ENCODE results near the gene ETV6.

Gene ETV6

DNA sequence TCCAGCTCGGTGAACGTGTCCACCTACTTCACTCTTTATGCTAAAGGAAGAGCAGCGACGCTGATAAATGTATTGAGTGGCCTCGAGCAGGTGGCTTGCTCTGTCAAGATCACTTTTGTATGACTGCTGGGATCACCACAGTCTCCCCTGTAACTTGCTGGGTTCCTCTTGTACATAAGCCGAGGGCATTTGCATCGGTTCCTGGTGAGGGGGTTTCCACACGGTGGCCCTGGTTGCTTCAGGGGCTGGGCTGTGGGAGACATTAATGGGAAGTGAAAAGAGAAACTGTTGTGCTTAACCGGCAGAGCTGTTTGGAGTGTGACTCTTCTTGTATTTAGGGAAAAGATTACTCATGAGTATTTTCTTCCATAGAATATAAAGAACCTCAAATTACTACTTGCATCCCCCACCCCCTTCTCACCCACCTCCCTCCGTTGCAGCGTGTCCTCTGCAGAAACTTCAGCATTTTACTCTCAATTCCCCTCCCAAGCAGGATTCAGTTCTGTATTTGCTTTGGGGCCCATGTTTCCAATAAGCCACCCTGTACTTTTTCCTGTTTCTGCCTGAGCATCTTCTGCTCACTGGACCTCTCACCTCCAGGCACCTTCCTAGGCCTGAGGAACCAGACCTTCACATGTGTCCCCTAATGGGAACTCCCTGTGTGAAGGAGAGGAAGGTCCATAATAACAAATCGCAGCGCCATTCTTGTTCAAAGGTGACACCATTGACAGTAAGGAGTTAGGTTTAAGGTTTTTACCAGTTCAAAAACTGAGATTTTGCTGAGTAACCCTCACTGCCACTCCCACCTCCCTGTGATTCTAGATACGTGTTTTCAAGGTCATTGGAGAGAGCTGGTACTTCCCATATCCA, 187.0 kb downstream of the ETV6 start:
- DNase-seq = no peak

DNA sequence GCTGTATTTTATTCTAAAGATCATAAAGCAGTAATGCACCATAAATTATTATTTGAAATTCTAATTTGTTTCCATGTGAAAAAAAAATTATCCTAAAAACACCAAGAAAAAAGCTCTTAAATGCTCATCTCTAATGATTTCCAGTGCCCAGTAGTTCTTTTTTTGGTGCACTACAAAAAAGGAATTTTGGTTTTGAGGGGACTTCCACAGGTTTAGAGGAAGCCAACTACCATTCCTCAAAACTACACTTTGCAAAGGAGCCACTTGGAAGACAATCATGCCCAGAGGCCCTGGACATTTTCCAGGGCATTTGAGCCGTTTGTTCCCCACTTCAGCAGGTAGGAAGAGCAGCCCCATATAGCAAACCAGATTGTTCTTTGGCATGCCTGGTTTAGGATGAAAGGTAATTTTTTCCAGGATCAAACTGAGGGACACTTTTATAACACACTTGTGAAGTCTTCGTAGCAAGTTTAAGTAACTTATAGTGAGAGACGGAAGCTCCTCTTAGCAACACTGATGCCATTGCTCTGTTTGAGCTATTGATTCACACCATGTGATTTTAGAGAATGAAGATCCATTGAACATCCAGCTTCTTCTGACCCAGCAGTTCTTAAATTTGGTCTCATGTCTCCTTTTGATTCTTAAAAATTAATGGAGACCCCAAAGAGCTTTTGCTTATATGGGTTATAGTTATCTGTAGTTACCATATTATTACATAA, 187.9 kb downstream of the ETV6 start:
- DNase-seq = no peak

DNA sequence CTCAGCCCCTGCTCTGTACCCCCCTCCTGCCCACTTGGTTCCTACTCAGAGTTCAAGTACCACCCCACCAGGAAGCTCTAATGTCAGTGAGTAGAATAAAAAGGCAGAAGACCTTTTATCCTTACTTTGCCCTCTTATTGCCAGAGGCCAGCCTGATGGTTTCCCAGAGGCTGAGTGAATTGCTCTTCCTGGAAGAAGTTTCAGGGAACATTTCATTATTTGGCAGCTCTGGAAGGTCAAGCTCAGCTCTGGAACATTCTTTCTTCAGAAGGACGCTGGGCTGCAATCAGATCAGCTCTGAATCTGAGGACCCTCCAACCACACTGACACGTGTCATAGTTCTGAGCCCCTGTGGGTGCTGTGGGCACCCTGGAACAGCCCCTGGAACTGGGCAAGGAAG, 188.9 kb downstream of the ETV6 start:
- DNase-seq = no peak

DNA sequence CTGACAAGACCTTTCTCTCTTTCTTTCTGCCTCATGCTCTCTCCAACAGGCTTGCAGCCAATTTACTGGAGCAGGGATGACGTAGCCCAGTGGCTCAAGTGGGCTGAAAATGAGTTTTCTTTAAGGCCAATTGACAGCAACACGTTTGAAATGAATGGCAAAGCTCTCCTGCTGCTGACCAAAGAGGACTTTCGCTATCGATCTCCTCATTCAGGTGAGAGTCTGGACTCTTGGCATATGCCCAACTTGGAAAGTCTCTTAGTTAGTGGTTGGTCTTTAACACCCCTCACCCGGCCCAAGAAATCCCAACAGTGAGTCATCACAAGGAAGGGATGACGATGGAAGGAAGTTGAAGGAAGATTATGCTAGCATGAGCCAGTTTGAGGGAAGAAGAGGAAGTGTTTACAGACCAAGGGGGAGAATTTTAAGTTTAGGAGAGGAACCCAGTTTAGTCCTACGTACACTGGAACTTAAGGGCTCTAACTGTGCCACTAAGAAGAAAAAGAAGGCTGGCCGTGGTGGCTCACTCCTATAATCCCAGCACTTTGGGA, 189.7 kb downstream of the ETV6 start:
- no peak for DNase-seq

DNA sequence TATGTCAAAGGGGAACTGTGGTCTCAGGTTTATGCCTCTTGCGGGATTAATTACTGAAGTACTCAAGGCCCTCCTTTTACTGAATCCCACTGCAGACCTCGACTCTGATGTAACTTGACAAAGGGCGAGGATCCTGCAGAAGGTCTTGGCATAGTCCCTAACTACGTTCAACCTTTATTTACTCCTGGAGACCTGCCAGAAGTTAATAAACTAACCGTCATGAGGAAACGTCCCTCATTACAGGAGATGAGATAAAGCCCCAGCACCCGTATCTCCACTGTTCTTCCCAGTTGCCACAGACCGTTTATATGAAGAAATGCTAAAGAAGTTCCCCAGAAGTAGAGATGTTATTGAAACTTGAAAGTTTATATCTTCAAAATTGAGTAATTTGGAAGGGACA, 190.9 kb downstream of the ETV6 start:
- DNase-seq = no peak

DNA sequence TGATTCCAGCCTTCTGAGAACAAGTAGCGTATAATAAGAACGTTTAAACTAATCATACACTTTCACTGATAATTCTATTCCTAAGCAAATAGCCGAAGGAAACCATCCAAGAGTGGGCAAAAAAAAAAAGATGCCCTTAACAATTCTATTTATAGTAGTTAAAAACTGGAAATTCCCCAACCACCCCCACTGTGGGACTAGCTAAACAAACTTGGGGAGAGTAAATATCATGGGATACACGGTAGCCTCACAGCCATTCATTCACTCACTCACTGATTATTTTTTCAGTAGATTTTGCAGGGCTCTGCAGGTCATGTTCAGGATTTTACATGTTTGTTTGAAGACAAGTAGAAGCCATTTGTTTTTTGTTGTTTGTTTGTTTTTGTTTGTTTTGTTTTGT, 197.0 kb downstream of the ETV6 start:
- DNase-seq = no peak

DNA sequence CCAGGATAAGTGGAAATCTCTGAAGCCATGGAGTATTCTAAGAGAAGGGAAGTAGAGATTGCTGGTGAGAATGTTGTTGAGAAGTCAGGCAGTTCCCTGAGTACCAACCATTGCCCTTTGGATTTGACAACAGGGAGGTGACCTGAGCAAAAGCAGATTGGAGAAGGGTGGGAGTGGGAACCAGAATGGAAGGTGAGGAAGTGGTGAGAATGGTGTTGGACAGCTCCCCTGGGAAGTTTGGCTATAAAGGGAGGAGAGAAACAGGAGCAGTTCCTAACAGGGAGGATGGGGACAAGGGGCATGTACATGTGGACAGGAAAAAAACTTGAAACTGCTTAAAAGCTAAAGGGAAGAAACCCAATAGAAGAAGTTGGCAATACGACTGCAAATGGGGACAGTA, 198.1 kb downstream of the ETV6 start:
- no peak for DNase-seq

DNA sequence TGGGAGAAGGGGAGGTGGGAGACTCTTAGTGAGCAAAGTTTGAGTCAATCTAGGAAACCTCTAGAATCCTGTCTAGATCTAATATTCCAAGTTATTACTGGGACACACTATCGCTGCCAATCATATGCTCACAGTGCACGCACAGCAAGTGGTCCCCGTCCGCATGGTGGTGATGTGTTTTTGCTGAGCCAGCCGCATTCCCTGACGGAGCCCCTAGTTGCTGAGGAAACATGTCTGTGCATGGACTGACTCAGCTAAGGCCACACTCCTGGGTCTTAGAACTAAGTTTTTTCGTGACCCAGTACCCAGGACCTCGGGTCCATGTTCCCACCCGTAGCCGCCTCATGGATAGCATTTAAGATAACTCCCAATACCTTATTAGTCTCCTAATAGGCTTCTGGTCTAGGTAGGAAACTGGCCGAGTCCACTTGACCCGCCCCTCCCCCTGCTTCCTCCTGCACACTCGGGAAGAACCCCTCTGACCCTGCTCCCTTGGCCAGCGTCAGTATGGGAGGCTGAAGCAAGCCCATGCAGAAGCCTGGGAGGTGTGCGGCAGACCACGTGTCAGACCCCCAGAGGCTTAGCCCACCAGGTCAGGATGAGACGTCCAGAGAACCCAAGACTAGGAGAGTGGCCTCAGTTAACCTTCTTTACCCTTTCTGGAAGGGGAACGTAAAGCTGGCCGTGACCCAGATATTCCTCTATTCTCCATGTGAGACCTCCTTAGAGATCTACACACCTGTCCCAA, 200.5 kb downstream of the ETV6 start:
- no peak for DNase-seq

DNA sequence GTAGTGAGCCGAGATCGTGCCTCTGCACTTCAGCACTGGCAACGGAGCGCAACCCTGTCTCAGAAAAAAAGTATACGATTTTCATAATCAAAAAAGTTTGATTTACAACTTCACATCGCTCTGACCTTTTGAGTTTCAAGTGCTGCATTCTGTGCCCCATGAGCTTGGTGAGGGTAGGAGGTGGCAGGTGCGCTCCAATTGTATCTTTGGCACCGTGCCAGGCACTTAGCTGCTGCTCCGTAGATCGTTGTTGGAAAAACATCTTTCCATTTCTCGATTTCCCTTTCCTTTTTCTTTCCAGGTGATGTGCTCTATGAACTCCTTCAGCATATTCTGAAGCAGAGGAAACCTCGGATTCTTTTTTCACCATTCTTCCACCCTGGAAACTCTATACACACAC, 203.7 kb downstream of the ETV6 start:
- no peak for DNase-seq

DNA sequence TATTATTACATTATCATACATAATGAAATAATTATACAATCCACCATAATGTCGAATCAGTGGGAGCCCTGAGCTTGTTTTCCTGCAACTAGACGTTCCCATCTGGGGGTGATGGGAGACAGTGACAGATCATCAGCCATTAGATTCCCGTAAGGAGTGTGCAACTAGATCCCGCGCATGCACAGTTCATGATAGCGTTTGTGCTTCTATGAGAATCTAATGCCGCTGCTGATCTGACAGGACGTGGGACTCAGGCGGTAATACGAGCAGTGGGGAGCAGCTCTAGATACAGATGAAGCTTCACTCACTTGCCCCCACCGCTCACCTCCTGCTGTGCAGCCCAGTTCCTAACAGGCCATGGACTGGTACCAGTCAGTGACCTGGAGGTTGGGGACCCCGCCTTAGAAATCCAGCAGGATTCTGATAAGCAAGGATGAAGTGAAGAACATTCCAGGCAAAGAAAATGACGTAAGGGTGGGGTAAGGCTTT, 204.6 kb downstream of the ETV6 start:
- no peak for DNase-seq

DNA sequence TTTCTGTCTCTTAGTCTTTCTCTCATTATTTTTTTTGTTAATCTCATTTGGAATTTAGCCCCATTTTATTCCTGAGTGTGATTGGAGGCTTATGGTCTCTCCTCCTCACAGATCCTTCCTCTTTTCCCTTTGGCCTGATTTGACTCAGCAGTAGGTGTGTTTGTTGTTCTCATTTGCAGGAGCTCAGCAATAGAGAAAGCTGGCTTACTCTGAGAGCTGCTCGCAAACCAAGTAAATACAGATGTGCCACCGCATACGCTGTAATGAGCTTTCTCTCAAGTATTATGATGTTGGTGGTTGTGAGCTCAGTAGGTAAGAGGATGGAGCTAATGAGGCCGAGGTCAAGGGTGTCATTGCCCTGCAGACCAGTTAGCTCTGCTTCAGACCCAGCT, 206.5 kb downstream of the ETV6 start:
- DNase-seq = no peak

DNA sequence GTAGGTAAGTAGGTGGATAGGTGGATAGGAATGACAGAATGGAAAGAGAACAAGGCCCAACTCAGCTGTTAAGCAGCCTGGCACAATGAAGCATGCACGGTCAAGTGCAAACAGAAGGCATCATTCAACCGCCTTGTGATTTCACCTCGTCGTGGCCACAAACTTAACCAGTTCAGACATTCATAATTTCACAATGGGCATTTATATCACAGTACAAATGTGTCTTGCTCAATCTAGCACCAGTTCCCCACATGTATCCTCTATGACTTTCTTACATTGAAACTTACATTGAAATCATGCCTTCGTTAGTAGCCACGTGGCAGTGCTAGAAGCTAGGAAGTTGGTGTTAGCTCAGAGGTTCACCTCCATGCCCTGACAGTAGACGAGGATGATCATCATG, 207.5 kb downstream of the ETV6 start:
- DNase-seq = no peak

DNA sequence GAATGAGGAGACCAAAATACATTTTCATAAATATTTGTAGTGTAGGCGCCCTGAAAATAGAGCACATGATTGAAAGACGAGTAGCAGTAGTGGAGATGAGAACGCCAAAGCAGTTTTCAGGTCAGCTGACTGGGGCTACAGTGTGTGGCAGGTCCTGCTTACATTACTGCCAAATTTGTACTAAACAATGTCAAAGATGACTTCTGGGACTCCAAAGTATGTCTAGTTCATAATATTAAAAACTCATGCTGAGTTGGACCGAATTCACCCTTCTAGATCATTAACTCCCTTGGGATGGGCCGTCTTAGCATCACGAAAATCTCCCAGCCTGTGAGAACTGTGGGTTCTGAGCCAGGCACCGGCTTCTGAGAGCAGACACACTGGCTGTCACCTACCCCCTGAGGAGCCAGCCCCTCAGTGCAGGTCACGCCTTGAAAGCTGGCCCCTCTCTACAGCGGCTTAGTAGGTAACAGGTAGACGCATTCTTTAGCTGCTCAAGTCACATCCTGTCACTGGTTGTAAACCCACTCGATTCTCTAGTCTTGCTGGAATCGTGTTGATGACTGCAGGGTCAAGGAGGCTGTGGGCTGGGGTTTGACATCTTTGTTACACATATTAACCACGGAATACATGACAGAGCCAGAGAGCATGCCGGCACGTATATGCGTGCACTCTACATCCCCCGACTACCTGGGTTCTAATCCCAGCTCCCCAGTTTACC, 210.4 kb downstream of the ETV6 start:
- DNase-seq = no peak

DNA sequence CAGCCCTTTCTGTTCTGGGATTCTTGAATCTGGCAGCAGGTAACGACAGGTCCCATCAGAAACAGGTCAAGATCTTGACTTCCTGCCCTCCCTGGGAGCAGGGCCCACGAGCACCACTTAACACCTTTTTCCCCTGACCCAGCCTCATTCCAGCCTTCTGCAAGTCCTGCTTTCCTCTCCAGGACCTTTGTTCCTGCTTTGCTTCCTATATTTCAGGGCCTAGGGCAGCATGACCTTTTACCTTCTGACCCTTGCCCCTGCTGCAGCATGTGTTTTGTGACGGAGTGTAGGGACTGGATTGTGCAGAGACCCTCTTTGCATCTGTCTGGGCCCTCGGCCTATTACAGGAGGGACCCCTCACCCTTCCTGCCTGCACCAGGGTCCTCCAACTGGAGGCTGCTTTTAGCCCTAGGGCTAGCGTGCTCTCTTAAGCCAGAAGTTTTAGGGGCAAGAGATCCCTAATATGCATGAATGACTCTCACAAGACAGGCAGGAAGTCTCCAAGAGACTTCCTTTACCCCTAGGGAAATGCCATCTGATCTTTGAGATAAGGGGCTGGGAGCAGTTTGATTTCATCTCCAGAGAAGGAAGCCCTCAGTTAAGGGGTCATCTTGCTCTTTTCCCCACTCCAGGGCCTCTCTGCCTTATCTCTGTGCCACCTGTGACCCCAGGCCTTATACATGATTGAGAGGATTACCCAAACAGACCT, 211.8 kb downstream of the ETV6 start:
- no peak for DNase-seq

DNA sequence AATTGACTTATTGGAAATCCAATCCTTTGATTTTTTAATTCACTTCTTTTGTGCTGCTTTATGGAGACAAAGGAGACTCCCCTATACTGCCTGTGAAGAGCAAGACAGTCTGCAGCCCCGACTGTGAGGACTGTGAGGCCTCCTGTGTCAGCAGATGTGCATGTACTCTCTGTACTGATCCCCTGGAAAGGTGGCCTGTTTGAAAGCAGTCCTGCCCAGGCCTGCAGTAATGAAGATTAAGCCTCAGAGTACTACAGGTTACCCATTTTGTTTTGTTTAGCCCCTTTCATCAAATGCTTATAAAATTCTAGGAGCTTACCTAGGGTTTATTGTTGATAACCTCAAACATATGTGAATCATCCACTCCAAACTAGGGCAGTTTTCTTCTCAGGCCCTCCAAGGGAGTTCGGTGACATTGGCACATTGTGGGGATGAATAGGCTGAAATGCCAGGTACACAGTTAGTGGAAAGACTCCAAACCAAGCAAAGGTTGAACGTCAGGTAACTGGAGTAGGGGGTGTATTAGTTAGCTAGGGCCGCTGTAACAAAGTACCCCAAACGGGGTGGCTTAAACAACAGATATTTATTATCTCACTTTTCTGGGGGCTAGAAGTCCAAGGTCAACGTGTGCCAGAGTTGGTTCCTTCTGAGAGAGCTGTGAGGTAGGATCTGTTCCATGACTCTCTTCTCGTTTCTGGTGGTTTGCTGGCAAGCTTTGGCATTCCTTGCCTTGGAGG, 212.6 kb downstream of the ETV6 start:
- no peak for DNase-seq

DNA sequence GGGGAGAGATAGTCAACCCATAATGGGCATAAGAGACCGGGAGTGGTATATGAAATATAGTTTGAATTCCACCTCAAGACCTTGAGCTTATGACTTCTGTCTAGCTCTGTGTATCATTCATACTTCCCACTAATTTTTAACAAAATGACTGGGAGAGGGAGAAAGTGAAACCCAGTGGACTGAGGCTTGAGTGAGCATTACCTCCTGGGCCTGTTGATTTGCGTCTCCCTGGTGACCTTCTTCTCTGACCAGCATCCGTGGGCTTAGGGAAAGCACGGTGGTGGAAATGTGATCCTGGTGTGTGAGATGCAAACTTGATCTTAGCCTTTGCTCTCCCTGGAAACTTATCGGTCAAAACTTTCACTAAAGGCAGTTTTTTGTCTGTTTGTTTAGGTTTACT, 213.3 kb downstream of the ETV6 start:
- no peak for DNase-seq

DNA sequence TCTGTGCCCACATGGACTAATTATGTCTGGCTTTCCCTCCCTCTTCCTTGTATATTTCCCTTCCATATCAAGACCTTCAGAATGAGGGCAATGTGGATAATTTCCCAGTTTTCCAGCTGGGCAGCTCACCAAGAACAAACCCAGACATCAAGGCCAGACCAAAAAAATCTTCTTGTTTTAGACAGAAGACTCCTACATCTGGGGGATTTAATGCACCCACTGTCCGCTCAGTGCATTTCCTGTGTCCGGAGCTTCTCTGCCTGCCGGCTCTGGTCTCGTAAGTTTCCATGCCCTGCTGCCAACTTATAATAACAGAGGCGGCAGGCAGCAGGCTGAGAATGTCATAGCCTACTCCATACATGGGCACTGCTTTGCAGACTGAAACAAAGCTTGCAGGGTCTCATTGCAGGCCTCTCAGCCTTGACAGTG, 214.0 kb downstream of the ETV6 start:
- DNase-seq = no peak

DNA sequence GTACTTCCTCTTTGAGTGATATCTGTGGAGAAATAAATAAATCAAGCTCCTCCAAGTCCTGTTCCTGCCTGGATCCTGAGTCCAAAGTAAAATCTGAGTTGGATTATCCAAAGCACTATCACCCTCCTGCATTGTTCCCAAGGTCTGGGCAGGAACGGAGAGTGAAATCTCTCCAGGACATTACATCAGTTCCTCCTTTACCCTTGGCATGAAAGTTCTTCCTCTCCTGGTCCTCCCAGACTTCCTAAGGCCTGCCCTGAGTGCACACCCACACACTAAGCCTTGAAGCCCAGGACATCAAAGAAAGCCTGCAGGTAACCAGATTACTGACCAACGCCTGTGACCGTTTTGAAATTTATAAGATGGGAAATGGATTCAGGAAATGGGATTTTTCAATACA, 214.5 kb downstream of the ETV6 start:
- DNase-seq = no peak

DNA sequence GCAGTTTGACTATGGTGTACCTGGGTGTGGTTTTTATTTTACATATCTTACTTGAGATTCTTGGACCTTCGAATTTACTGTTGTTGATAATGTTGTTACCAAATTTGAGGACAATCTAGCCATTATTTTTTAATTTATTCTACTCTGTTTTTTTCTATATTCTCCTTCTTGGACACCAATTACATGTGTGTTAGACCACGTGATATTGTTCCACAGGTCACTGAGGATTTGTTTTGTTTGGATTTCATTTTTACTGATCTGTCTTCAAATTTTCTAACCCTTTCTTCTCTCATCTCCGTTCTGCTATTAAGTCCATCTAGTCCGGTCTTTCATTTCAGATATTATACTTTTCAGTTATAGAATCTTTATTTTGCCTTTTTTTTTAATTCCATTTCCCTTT, 216.3 kb downstream of the ETV6 start:
- DNase-seq = no peak

DNA sequence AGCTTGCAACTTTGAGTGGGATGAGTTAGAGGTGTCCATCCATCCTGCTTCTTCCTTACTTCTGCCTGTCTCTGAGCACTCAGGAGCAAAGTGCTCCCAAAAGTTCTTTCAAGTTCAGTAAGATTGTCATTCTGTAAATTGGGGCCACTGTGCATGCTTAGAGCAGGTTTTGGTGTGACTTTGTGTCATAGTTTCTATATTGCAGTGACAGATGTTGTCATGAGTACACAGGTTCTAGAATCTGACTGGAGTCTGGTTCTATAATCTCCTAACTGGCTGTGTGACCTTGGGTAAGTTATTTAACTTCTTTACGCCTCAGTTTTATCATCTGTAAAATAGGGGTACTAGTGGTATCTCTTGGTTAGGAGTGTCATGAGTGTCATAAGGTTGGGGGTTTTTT, 218.6 kb downstream of the ETV6 start:
- DNase-seq = no peak

DNA sequence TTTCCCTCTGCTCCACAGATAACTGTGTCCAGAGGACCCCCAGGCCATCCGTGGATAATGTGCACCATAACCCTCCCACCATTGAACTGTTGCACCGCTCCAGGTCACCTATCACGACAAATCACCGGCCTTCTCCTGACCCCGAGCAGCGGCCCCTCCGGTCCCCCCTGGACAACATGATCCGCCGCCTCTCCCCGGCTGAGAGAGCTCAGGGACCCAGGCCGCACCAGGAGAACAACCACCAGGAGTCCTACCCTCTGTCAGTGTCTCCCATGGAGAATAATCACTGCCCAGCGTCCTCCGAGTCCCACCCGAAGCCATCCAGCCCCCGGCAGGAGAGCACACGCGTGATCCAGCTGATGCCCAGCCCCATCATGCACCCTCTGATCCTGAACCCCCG, 219.9 kb downstream of the ETV6 start:
- no peak for DNase-seq

Data from COR-L47 (cell line).